ENCODE results near the gene HOXD13. TPM values are rescaled to one million over a fixed set of nuclear protein-coding genes. Genes with fewer than 3 reads are reported as not detected.

The HOXD13 gene
- total RNA-seq, 1 experiment from 2014 or later, result 0.36 TPM

GRCh38 chr2:176097820-176098365 is 5.4 kb downstream of the HOXD13 start:
- no peak for TF ChIP-seq EZH2phosphoT487 (IDR thresholded peaks at IDR 0.05; ENCODE audit: borderline replicate concordance, low read length)
- no peak; the same call in 1 of the 2 replicates for TF ChIP-seq CTCF (conservative IDR thresholded peaks at IDR 0.05; ENCODE audit: low read depth, low read length)
- no peak for TF ChIP-seq EZH2 (IDR thresholded peaks at IDR 0.05; ENCODE audit: low read length, unreplicated experiment)
- peaks cover 5% of the 10 kb centered on the region; the same call in 1 of the 2 replicates for H3K4me1 ChIP-seq (ENCODE audit: insufficient read depth, low read length)
- H3K27ac ChIP-seq (ENCODE audit: low read length), result no peak overlapping the region
- BruUV-seq (replicated peaks), result no TSS peak
- no peaks in the 10 kb centered on the region for H3K79me2 ChIP-seq (ENCODE audit: low read length)
- H3K27me3 ChIP-seq (ENCODE audit: low read length), result 0 out of 2 replicates have a peak, but pooled peaks cover 3% of the 10 kb centered on the region
- no peaks in the 10 kb centered on the region for H3K9me2 ChIP-seq (replicated peaks; ENCODE audit: low read length)
- H3K36me3 ChIP-seq (ENCODE audit: low read depth, low read length), result no peaks in the 10 kb centered on the region
- H3K4me3 ChIP-seq (ENCODE audit: low read length), result peak overlapping the region; percentile 88
- no peaks in the 10 kb centered on the region for H3F3A ChIP-seq (ENCODE audit: low read length, unreplicated experiment)
- DNase-seq, result no peak
- peak; percentile 8 for ATAC-seq
- H3K9ac ChIP-seq (ENCODE audit: low read length), result no peak overlapping the region
- H3K9me3 ChIP-seq (ENCODE audit: low read length), result no peaks in the 10 kb centered on the region
- peak overlapping the region; percentile 99 for H3K4me2 ChIP-seq (ENCODE audit: low read length)
- POLR2A ChIA-PET (ENCODE audit: unreplicated experiment), result interaction anchor here (0.6 kb wide), 1 partner anchor 438 kb away, joined by 3 read pairs; no protein-coding TSS in a partner anchor
- intact Hi-C loops (cut with micrococcal nuclease), result loop anchor here (1.0 to 10.0 kb wide), 6 partner anchors 407 to 1063 kb away; no protein-coding TSS in a partner anchor
- H4K20me1 ChIP-seq (ENCODE audit: low read length), result no peaks in the 10 kb centered on the region
- H2AFZ ChIP-seq (ENCODE audit: low read length), result peak overlapping the region; percentile 98
- CTCF ChIA-PET, result interaction anchor here (0.6 to 2.5 kb wide), 4 partner anchors 366 to 894 kb away, joined by 3 to 12 read pairs (median 6); no protein-coding TSS in a partner anchor

- ChIA-PET POLR2A (ENCODE audit: unreplicated experiment) (interaction anchor here (0.6 kb wide), 1 partner anchor 437 kb away, joined by 3 read pairs; no protein-coding TSS in a partner anchor), CTCF (interaction anchor here (2.5 kb wide), 1 partner anchor 408 kb away, joined by 12 read pairs; no protein-coding TSS in a partner anchor)
- intact Hi-C loops (cut with micrococcal nuclease), result loop anchor here (10.0 kb wide), 1 partner anchor 1064 kb away; no protein-coding TSS in a partner anchor
- H3K36me3 ChIP-seq (ENCODE audit: low read depth, low read length), result no peaks in the 10 kb centered on the region
- H3K4me3 ChIP-seq (ENCODE audit: low read length), result peak overlapping the region; percentile 88
- no peaks in the 10 kb centered on the region for H3F3A ChIP-seq (ENCODE audit: low read length, unreplicated experiment)
- no peaks in the 10 kb centered on the region for H3K79me2 ChIP-seq (ENCODE audit: low read length)
- TF ChIP-seq EZH2 (IDR thresholded peaks at IDR 0.05; ENCODE audit: low read length, unreplicated experiment) (no peak), EZH2phosphoT487 (IDR thresholded peaks at IDR 0.05; ENCODE audit: borderline replicate concordance, low read length) (no peak), CTCF (conservative IDR thresholded peaks at IDR 0.05; ENCODE audit: low read depth, low read length) (no peak)
- peak overlapping the region; percentile 99 for H3K4me2 ChIP-seq (ENCODE audit: low read length)
- H3K9me3 ChIP-seq (ENCODE audit: low read length), result no peaks in the 10 kb centered on the region
- no TSS peak for BruUV-seq (replicated peaks)
- H3K27ac ChIP-seq (ENCODE audit: low read length), result no peak overlapping the region
- no peaks in the 10 kb centered on the region for H3K9me2 ChIP-seq (replicated peaks; ENCODE audit: low read length)
- no peaks in the 10 kb centered on the region for H4K20me1 ChIP-seq (ENCODE audit: low read length)
- peaks cover 5% of the 10 kb centered on the region; the same call in 1 of the 2 replicates for H3K4me1 ChIP-seq (ENCODE audit: insufficient read depth, low read length)
- no peak overlapping the region for H3K9ac ChIP-seq (ENCODE audit: low read length)
- no peak for DNase-seq
- 0 out of 2 replicates have a peak overlapping the region, but pooled peaks have one; percentile 98 for H2AFZ ChIP-seq (ENCODE audit: low read length)
- H3K27me3 ChIP-seq (ENCODE audit: low read length), result 0 out of 2 replicates have a peak, but pooled peaks cover 3% of the 10 kb centered on the region
- no peak for ATAC-seq
Measured at GRCh38 chr2:176098366-176099158, 6.0 kb downstream of the HOXD13 start.

Data from PC-3 (cell line).